Measurements from ENCODE around the gene NRIP3.

Gene NRIP3

DNA sequence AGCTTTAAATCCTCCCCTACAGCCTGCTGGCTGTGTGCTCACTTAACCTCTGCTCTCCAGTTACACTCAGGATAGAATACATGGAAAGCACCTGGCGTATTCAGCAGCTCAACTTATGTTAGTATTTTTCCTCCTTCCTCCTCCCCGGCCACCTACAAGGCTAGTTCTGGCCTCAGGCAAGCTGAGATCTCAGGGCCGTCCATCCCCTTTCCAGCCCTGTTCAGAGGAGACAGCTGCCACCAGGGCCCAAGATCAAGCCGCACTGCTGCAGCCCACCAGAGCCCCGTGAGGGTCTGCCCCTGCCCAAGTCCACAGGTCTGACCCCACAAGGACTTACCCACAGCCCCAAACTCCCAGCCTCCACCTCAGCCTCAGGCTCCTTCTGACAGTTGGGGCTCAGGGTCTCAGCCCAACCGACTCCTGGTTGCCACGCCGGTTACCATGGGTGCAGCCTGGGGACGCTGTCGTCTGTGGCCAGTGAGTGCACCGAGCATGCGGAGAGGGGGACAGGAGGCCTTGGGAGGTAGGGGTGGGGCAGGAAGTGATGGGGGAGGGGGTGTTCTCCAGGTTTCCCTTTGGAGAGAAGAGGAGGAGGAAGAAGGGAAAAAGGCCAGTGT lies 71.1 kb downstream of the NRIP3 start, which contains the start of gene C11orf16:
Gene C11orf16, minus strand, starts transcription at position 384 of the 617 bp plus-strand sequence. CDS start 639 bp downstream, outside the sequence.
- DNase-seq (ENCODE audit: low read depth in 2 of 2) = no peak
